Colonic mucosa (tissue), 4 donors: ENCODE data around the gene ATP2A3. TPM values are rescaled to one million over a fixed set of nuclear protein-coding genes. Genes with fewer than 3 reads are reported as not detected.
A peak's percentile ranks its signal among the peaks of the same experiment; 100 is the strongest.

Experiments
- DNase-seq: peaks from one replicate; pipeline ENCODE4 v3.0.0-alpha.2; 2020
- H3K27ac ChIP-seq: fragments of 200-600 bp; one replicate; pipeline ENCODE4 v1.8.0; 2021
- H3K27me3 ChIP-seq: fragments of 200-600 bp; one replicate; pipeline ENCODE4 v1.8.0; 2021
- H3K36me3 ChIP-seq: fragments of 200-600 bp; one replicate; pipeline ENCODE4 v1.8.0; 2021
- H3K4me1 ChIP-seq: fragments of 200-600 bp; one replicate; pipeline ENCODE4 v1.8.0; 2021; ENCODE audit warnings: mild to moderate bottlenecking
- H3K4me3 ChIP-seq: fragments of 200-600 bp; one replicate; pipeline ENCODE4 v1.8.0; 2021
- H3K9ac ChIP-seq, 2 donors: one replicate each; pipeline ENCODE4 v1.7.0; 2013; ENCODE audit warnings: control low read depth in 2 of 2, low read depth in 2 of 2, low read length in 2 of 2
- H3K9me3 ChIP-seq: fragments of 200-600 bp; one replicate; pipeline ENCODE4 v1.8.0; 2021
- intact Hi-C: fragments of 100-400 bp; cut with DNase I; formaldehyde crosslinking; loops from one replicate; pipeline ENCODE4 v1.14.1; 2022
- total RNA-seq, 2 donors: library from RNA; stranded (reverse); fragmentation: NEBNext Ultra II Directional in 1 of 2; extraction: Animal tissue kit (Norgen Biotek cat#: 25700) in 1 of 2; gene quantifications; one replicate each; pipeline ENCODE4 v1.2.1, GENCODE V29; 2021
- TF ChIP-seq, protein P1 (sequence below): fragments of 200-600 bp; IDR thresholded peaks from one replicate; pipeline ENCODE4 v1.8.0; 2022; ENCODE audit warnings: antibody characterized with exemption, mild to moderate bottlenecking
- donor health status: healthy.
- donor health status: DM: no; HTN: no; CAD: no.
- donor health status: DM: no; HTN: no; CAD: no.

Gene ATP2A3
- 100 to 1,000 TPM; 197 to 308 TPM for total RNA-seq

DNA sequence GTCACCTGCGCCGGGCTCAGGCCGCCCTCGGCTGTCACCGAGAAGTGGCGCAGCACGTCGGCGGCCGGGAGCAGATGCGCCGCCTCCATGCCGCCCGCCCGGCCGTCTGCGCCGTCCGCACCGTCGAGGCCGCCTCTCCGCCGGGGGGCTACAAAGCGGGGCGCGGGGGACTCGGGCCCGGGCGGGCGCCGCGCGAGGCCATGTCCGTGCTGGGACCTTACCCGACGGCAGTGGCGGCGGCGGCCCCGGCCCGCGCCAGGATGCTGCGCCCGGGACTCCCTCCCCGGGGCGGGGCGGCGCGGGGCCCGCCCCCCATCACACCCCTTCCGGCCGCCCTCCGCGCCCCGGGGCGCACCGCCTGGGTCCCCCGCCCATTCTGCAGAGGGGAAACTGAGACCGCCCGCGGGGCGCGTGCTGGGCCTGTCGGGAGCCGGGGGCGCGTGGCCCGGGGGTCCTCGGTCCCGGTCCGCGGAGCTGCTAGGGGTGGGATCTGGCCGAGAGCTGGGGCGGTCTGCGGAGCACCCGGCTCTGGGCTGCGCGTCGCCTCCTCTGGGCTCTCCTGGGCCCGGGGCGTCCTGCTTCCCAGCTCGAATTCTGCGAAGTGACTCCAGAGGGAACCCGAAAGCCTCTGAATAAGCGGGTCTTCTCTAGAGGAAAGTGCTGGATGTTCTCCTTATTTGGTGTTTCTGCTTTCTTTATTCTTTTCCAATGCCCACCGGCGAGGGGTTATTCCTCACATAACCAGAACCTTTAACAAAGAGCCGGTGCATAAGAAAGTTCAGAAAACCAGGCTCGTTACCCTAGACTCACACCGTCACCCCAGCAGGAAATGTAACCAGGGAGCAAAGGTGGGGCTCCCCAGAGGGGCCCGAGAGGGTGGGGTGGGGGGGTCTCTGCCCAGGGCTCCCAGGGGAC is at the start of gene ATP2A3:
ATP2A3 (minus strand) TSS at position 235 of the 915 bp plus-strand sequence; CDS start at position 89, 146 bp downstream.
- Histone ChIP-seq H3K4me3 (peak within 1 kb of the TSS; percentile 76), H3K9ac (peak within 1 kb of the TSS; percentile 85 to 97), H3K27ac (peak within 1 kb of the TSS; percentile 97), H3K27me3 (no peaks in the 10 kb centered on the region), H3K9me3 (no peaks in the 10 kb centered on the region), H3K36me3 (no peaks in the 10 kb centered on the region), H3K4me1 (peaks cover 44% of the 10 kb centered on the region)
- intact Hi-C loops = no loop called here
- TF ChIP-seq, protein P1, sequence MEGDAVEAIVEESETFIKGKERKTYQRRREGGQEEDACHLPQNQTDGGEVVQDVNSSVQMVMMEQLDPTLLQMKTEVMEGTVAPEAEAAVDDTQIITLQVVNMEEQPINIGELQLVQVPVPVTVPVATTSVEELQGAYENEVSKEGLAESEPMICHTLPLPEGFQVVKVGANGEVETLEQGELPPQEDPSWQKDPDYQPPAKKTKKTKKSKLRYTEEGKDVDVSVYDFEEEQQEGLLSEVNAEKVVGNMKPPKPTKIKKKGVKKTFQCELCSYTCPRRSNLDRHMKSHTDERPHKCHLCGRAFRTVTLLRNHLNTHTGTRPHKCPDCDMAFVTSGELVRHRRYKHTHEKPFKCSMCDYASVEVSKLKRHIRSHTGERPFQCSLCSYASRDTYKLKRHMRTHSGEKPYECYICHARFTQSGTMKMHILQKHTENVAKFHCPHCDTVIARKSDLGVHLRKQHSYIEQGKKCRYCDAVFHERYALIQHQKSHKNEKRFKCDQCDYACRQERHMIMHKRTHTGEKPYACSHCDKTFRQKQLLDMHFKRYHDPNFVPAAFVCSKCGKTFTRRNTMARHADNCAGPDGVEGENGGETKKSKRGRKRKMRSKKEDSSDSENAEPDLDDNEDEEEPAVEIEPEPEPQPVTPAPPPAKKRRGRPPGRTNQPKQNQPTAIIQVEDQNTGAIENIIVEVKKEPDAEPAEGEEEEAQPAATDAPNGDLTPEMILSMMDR = no peak
- DNase-seq = peak; percentile 84

DNA sequence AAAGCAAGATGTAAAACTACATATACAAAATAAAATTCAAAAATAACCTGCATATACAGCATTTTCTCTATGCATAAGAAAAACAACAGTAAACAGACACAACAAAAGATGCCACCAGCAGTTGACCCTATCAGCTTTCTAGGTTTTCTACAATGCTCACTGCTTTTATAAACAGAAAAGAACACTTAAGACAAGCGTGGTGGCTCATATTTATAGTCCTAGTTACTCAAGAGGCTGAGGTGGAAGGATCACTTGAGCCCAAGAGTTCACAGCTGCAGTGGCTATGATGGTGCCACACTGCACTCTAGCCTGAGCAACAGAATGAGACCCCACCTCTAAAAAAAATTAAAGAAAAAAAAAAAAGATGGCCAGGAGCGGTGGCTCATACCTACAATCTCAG is 46.5 kb upstream of the ATP2A3 start:
- DNase-seq = no peak
- Histone ChIP-seq H3K36me3 (peaks cover 33% of the 10 kb centered on the region), H3K9me3 (no peaks in the 10 kb centered on the region), H3K4me3 (no peak overlapping the region), H3K27me3 (no peaks in the 10 kb centered on the region), H3K9ac (no peak overlapping the region), H3K4me1 (no peaks in the 10 kb centered on the region), H3K27ac (no peak overlapping the region)
- intact Hi-C loops = no loop called here
- TF ChIP-seq, protein P1 = no peak

DNA sequence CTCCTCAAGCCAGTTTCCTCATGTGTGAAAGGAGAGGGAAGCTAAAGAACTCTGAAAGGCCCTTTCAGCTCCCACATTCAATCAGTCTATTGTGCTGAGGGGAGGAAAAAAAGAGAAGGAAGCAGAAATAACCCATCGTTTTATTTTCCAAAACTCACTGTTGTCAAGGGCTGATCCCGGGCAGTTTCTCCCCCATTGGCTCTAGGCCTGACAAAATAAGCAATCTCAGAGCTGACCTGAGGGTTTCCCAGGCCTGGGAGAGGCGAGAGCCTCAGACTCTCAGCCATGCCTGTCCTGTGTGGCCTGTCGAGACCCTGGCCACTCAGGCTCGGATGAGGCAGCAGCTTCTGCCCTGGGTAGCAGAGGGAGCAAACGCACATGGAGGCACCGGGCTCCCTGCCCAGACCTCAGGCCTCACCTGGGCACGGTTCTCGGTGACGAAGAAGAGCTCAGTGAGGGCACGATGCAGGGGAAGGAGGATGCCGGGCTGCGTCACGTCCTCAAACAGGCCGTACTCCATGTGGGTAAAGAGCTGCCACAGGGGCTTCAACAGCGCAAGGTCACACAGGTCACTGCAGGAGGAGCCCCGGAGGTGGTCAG is 45.0 kb upstream of the ATP2A3 start:
- DNase-seq = no peak
- Histone ChIP-seq H3K27me3 (no peaks in the 10 kb centered on the region), H3K36me3 (peaks cover 26% of the 10 kb centered on the region), H3K9ac (no peak overlapping the region), H3K4me1 (no peaks in the 10 kb centered on the region), H3K27ac (no peak overlapping the region), H3K4me3 (no peak overlapping the region), H3K9me3 (no peaks in the 10 kb centered on the region)
- intact Hi-C loops = loop anchor here (5.0 kb wide), 2 partner anchors 72 to 147 kb away; no protein-coding TSS in a partner anchor
- TF ChIP-seq, protein P1 = no peak

DNA sequence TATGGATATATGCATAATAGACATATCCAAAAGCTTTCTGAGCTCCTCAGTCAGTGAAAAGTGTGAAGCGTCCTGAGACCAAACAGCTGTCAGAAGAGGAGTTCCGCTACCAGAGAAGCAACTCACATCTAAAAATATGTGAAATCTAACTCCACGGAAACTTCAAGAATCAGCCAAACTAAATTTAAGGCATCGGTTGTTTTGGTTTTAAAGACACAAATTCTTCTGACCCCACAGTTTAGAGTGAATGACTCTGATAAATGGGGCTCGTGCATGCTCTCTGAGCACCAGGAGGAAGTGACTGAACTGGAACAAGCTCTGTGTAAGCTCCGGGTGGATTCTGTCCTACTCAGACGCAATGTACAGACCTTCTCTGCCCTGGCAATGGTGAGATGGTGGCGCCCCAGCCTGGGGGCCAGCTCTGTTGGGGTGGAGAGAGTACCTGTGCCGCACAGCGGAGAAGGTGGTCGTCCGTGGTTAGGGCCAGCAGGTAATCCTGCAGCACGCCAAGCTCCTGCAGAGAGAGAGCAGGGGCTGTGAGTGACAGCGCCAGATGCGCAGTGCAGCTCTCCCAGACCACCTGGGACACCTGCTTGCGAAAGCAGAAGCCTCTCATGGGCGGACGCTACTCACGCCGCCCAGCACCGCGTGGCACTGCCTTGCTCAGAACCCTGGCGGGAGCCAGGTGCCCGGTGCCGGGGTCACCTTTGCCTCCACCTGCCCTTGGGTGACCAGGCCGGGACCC is 44.4 kb upstream of the ATP2A3 start:
- TF ChIP-seq, protein P1 = no peak
- no peak overlapping the region for H3K9ac ChIP-seq
- H3K4me1 ChIP-seq = no peaks in the 10 kb centered on the region
- H3K27ac ChIP-seq = no peak overlapping the region
- H3K36me3 ChIP-seq = peaks cover 26% of the 10 kb centered on the region
- no peak overlapping the region for H3K4me3 ChIP-seq
- H3K27me3 ChIP-seq = no peaks in the 10 kb centered on the region
- DNase-seq = no peak
- H3K9me3 ChIP-seq = no peaks in the 10 kb centered on the region
- intact Hi-C loops = loop anchor here (5.0 kb wide), 2 partner anchors 71 to 146 kb away; no protein-coding TSS in a partner anchor

DNA sequence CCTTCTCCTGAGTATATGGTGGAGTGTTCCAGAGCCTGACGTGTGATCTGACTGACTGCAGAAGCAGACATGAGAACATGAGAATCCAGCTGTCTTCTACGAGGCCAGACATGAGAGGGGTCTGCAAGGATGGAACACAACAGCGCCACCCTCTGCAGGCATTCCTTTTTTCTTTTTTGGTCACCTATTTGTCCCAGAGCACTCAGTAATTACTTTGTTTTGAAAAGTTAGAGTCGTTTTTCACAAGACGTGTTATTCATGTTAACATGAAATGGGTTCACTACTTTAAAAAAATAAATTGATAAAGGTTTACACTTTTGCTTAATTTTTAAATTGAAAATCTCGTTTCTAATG is 43.8 kb upstream of the ATP2A3 start:
- TF ChIP-seq, protein P1 = no peak
- Histone ChIP-seq H3K27ac (no peak overlapping the region), H3K4me1 (peaks cover 3% of the 10 kb centered on the region), H3K9me3 (no peaks in the 10 kb centered on the region), H3K4me3 (no peak overlapping the region), H3K27me3 (no peaks in the 10 kb centered on the region), H3K36me3 (peaks cover 26% of the 10 kb centered on the region), H3K9ac (no peak overlapping the region)
- intact Hi-C loops = loop anchor here (5.0 kb wide), 2 partner anchors 71 to 146 kb away; no protein-coding TSS in a partner anchor
- no peak for DNase-seq
